ENCODE data around the gene POMT1. TPM values are rescaled to one million over a fixed set of nuclear protein-coding genes. Genes with fewer than 3 reads are reported as not detected.

POMT1 gene
- total RNA-seq, 1 donor from 2014 or later: 34.8 TPM

- Histone ChIP-seq H3K27me3 (ENCODE audit: insufficient read depth, low read length) (no peaks in the 10 kb centered on the region), H3K79me2 (ENCODE audit: insufficient read depth, low read length) (peaks cover 62% of the 10 kb centered on the region), H3K36me3 (ENCODE audit: insufficient read depth, low read length) (peaks cover 74% of the 10 kb centered on the region), H3K9me3 (ENCODE audit: insufficient read depth, low read depth, low read length) (no peaks in the 10 kb centered on the region), H3K4me3 (ENCODE audit: insufficient read depth, low read depth, low read length) (no peak overlapping the region), H3K27ac (ENCODE audit: low read depth, low read length) (no peak overlapping the region), H3K4me2 (ENCODE audit: low read length) (no peak overlapping the region), H3K9ac (ENCODE audit: low read length) (no peak overlapping the region), H2AFZ (ENCODE audit: low read depth, low read length) (no peak overlapping the region), H3K4me1 (ENCODE audit: insufficient read depth, low read length) (no peaks in the 10 kb centered on the region), H4K20me1 (ENCODE audit: insufficient read depth, low read length) (peaks cover 97% of the 10 kb centered on the region)
- H3K27me3 Mint-ChIP-seq (ENCODE audit: low read depth, unreplicated experiment): no peaks in the 10 kb centered on the region
- no peak for FAIRE-seq
- TF ChIP-seq EZH2 (IDR thresholded peaks at IDR 0.05; ENCODE audit: insufficient read depth, low read length) (no peak), CTCF (IDR thresholded peaks at IDR 0.05; ENCODE audit: insufficient read depth, low read depth, low read length) (no peak)
- no peak overlapping the region for H3K4me3 Mint-ChIP-seq (ENCODE audit: unreplicated experiment)
- peaks cover 11% of the 10 kb centered on the region for H3K36me3 Mint-ChIP-seq (ENCODE audit: low read depth, unreplicated experiment)
- H3K9me3 Mint-ChIP-seq (ENCODE audit: unreplicated experiment): no peaks in the 10 kb centered on the region
- no peaks in the 10 kb centered on the region for H3K4me1 Mint-ChIP-seq (ENCODE audit: low read depth, unreplicated experiment)
- DNase-seq (ENCODE audit: low read depth): no peak
- peak overlapping the region; percentile 26 for H3K27ac Mint-ChIP-seq (ENCODE audit: unreplicated experiment)
Observed at GRCh38 chr9:131480258-131480657, 22.5 kb upstream of the POMT1 start.

GRCh38 chr9:131481441-131482342, 21.0 kb upstream of the POMT1 start:
- H3K4me3 Mint-ChIP-seq (ENCODE audit: unreplicated experiment): no peak overlapping the region
- peaks cover 72% of the 10 kb centered on the region for H3K36me3 ChIP-seq (ENCODE audit: insufficient read depth, low read length)
- H4K20me1 ChIP-seq (ENCODE audit: insufficient read depth, low read length): peaks cover 96% of the 10 kb centered on the region
- H3K9me3 ChIP-seq (ENCODE audit: insufficient read depth, low read depth, low read length): no peaks in the 10 kb centered on the region
- no peak overlapping the region for H3K27ac Mint-ChIP-seq (ENCODE audit: unreplicated experiment)
- peaks cover 2% of the 10 kb centered on the region for H3K4me1 Mint-ChIP-seq (ENCODE audit: low read depth, unreplicated experiment)
- peaks cover 11% of the 10 kb centered on the region for H3K36me3 Mint-ChIP-seq (ENCODE audit: low read depth, unreplicated experiment)
- no peaks in the 10 kb centered on the region for H3K4me1 ChIP-seq (ENCODE audit: insufficient read depth, low read length)
- TF ChIP-seq EZH2 (IDR thresholded peaks at IDR 0.05; ENCODE audit: insufficient read depth, low read length): no peak
- no peak for TF ChIP-seq CTCF (IDR thresholded peaks at IDR 0.05; ENCODE audit: insufficient read depth, low read depth, low read length)
- H3K4me3 ChIP-seq (ENCODE audit: insufficient read depth, low read depth, low read length): no peak overlapping the region
- H3K27ac ChIP-seq (ENCODE audit: low read depth, low read length): no peak overlapping the region
- FAIRE-seq (no peak), DNase-seq (ENCODE audit: low read depth) (no peak)
- H2AFZ ChIP-seq (ENCODE audit: low read depth, low read length): no peak overlapping the region
- no peaks in the 10 kb centered on the region for H3K27me3 ChIP-seq (ENCODE audit: insufficient read depth, low read length)
- no peaks in the 10 kb centered on the region for H3K9me3 Mint-ChIP-seq (ENCODE audit: unreplicated experiment)
- H3K9ac ChIP-seq (ENCODE audit: low read length): no peak overlapping the region
- H3K27me3 Mint-ChIP-seq (ENCODE audit: low read depth, unreplicated experiment): no peaks in the 10 kb centered on the region
- no peak overlapping the region for H3K4me2 ChIP-seq (ENCODE audit: low read length)
- H3K79me2 ChIP-seq (ENCODE audit: insufficient read depth, low read length): peaks cover 63% of the 10 kb centered on the region
